GM21381 (cell line): Measurements from ENCODE around the gene UGT3A2.

Source experiments
- ATAC-seq: cut with Tn5 transposase; IDR thresholded peaks from one replicate; pipeline ENCODE4 v1.9.1; 2021; ENCODE audit warnings: mild to moderate bottlenecking, moderate library complexity; ENCODE audit not compliant: unreplicated experiment

The UGT3A2 gene

GRCh38 chr5:36013182-36013581 lies 53.5 kb downstream of the UGT3A2 start:
- ATAC-seq = no peak

GRCh38 chr5:36009698-36010097 lies 57.0 kb downstream of the UGT3A2 start:
- ATAC-seq = no peak

GRCh38 chr5:36007366-36007765 lies 59.3 kb downstream of the UGT3A2 start:
- no peak for ATAC-seq

GRCh38 chr5:36006163-36006562 lies 60.5 kb downstream of the UGT3A2 start:
- ATAC-seq = no peak

GRCh38 chr5:36001032-36001431 lies 65.7 kb downstream of the UGT3A2 start:
- no peak for ATAC-seq

GRCh38 chr5:35999547-35999946 lies 67.1 kb downstream of the UGT3A2 start:
- no peak for ATAC-seq

GRCh38 chr5:35996076-35996475 lies 70.6 kb downstream of the UGT3A2 start:
- ATAC-seq = no peak

- ATAC-seq = no peak
Measured at GRCh38 chr5:35990941-35991611, 75.6 kb downstream of the UGT3A2 start, which contains the start of gene UGT3A1. TSS of gene UGT3A1 (minus strand) at chr5:35991390. CDS start at chr5:35991240, 150 bp downstream.

- ATAC-seq = no peak
Measured at GRCh38 chr5:35990520-35990919, 76.2 kb downstream of the UGT3A2 start.

GRCh38 chr5:35988529-35988928 lies 78.2 kb downstream of the UGT3A2 start:
- no peak for ATAC-seq

- ATAC-seq = no peak
Measured at GRCh38 chr5:35987776-35988175, 78.9 kb downstream of the UGT3A2 start.
